Activated CD4-positive, alpha-beta T cell treated with anti-CD3 and anti-CD28 coated beads for 36 hours (primary cell): Measurements from ENCODE around the gene EFS. TPM values are rescaled to one million over a fixed set of nuclear protein-coding genes. Genes with fewer than 3 reads are reported as not detected.
"Not testable (repeated sequence)": the region's sequence is repeated elsewhere in the genome, so short reads cannot be mapped to it uniquely, and the experiment has no call there.

Experiments
- ATAC-seq: fragments of 200-7000 bp; cut with Tn5 transposase; one replicate; pipeline ENCODE4 v1.10.0; 2021; ENCODE audit warnings: mild to moderate bottlenecking, moderate library complexity
- CTCF ChIA-PET: fragments of 350-600 bp; sonication (Branson Sonifier 250); formaldehyde crosslinking; loops from one replicate; lab custom pipeline; 2021; ENCODE audit warnings: antibody characterized with exemption; lab: Charles Lee
- POLR2A ChIA-PET: fragments of 350-600 bp; sonication (Branson Sonifier 250); formaldehyde crosslinking; loops from one replicate; lab custom pipeline; 2021; ENCODE audit warnings: antibody characterized with exemption, inconsistent platforms; lab: Charles Lee
- DNase-seq: peaks from one replicate; pipeline ENCODE4 v3.0.0-alpha.2; 2020
- H3K27ac Mint-ChIP-seq: one replicate; pipeline ENCODE4 v1.8.0; 2021; ENCODE audit warnings: mixed read lengths
- H3K27me3 Mint-ChIP-seq: one replicate; pipeline ENCODE4 v1.8.0; 2021; ENCODE audit warnings: mixed read lengths
- H3K36me3 Mint-ChIP-seq: one replicate; pipeline ENCODE4 v1.8.0; 2021; ENCODE audit warnings: low read depth, mixed read lengths
- H3K4me1 Mint-ChIP-seq: one replicate; pipeline ENCODE4 v1.8.0; 2021; ENCODE audit warnings: mixed read lengths
- H3K4me3 Mint-ChIP-seq: one replicate; pipeline ENCODE4 v1.8.0; 2021; ENCODE audit warnings: mild to moderate bottlenecking, moderate library complexity, mixed read lengths
- H3K9me3 Mint-ChIP-seq: one replicate; pipeline ENCODE4 v1.8.0; 2021; ENCODE audit warnings: low read depth, mixed read lengths
- intact Hi-C, 2 experiments: fragments of 100-400 bp; cut with DNase I in 1 of 2; cut with micrococcal nuclease in 1 of 2; formaldehyde crosslinking; loops; one replicate each; pipeline versions ENCODE4 v1.14.2 to v1.15.1; 2022 to 2024; cut with DNase I, micrococcal nuclease
- total RNA-seq, 2 experiments: library from RNA; stranded (reverse); gene quantifications; one replicate each; pipeline ENCODE4 v1.2.3, GENCODE V29; 2021

EFS gene
- total RNA-seq, 2 experiments from 2014 or later, result not detected

- H3K4me1 Mint-ChIP-seq, result no peaks in the 10 kb centered on the region
- no peaks in the 10 kb centered on the region for H3K36me3 Mint-ChIP-seq
- no peak overlapping the region for H3K27ac Mint-ChIP-seq
- DNase-seq (no peak), ATAC-seq (no peak)
- POLR2A ChIA-PET, result no interaction called here
- H3K4me3 Mint-ChIP-seq, result no peak overlapping the region
- CTCF ChIA-PET, result interaction anchor here (1.0 to 2.1 kb wide), 4 partner anchors 10 to 36 kb away, joined by 3 to 8 read pairs (median 6); no protein-coding TSS in a partner anchor
- H3K9me3 Mint-ChIP-seq, result no peaks in the 10 kb centered on the region
- no peaks in the 10 kb centered on the region for H3K27me3 Mint-ChIP-seq
- intact Hi-C loops, result no loop called here
Observed at GRCh38 chr14:23344481-23344880, 20.5 kb downstream of the EFS start.

GRCh38 chr14:23339506-23340268, 25.3 kb downstream of the EFS start:
- Mint-ChIP-seq H3K27me3 (peaks cover 9% of the 10 kb centered on the region), H3K4me1 (no peaks in the 10 kb centered on the region), H3K27ac (no peak overlapping the region), H3K4me3 (no peak overlapping the region), H3K36me3 (no peaks in the 10 kb centered on the region), H3K9me3 (no peaks in the 10 kb centered on the region)
- ChIA-PET CTCF (interaction anchor here (0.6 to 1.6 kb wide), 4 partner anchors 13 to 220 kb away, joined by 3 to 4 read pairs (median 4); no protein-coding TSS in a partner anchor), POLR2A (interaction anchor here (0.6 kb wide), 1 partner anchor 15 kb away, joined by 7 read pairs; no protein-coding TSS in a partner anchor)
- no peak for ATAC-seq
- intact Hi-C loops, result no loop called here
- no peak for DNase-seq

- Mint-ChIP-seq H3K27me3 (peaks cover 11% of the 10 kb centered on the region), H3K36me3 (no peaks in the 10 kb centered on the region), H3K27ac (no peak overlapping the region), H3K4me1 (no peaks in the 10 kb centered on the region), H3K4me3 (no peak overlapping the region), H3K9me3 (no peaks in the 10 kb centered on the region)
- POLR2A ChIA-PET, result no interaction called here
- intact Hi-C loops, result no loop called here
- CTCF ChIA-PET, result interaction anchor here (0.6 to 1.2 kb wide), 6 partner anchors 9 to 481 kb away, joined by 3 to 4 read pairs (median 3); no protein-coding TSS in a partner anchor
- DNase-seq (no peak), ATAC-seq (no peak)
Observed at GRCh38 chr14:23335623-23336022, 29.3 kb downstream of the EFS start.

- DNase-seq (peak; percentile 82), ATAC-seq (peak; percentile 92)
- H3K9me3 Mint-ChIP-seq, result no peaks in the 10 kb centered on the region
- CTCF ChIA-PET, result interaction anchor here (1.1 to 2.5 kb wide), 6 partner anchors 12 to 133 kb away, joined by 3 to 24 read pairs (median 4); partner anchors contain the start of gene SLC22A17
- intact Hi-C loops, result loop anchor here (1.0 to 2.0 kb wide), 3 partner anchors 52 to 234 kb away; no protein-coding TSS in a partner anchor
- H3K4me3 Mint-ChIP-seq, result no peak overlapping the region
- peaks cover 6% of the 10 kb centered on the region for H3K4me1 Mint-ChIP-seq
- POLR2A ChIA-PET, result no interaction called here
- no peak overlapping the region for H3K27ac Mint-ChIP-seq
- peaks cover 19% of the 10 kb centered on the region for H3K36me3 Mint-ChIP-seq
- H3K27me3 Mint-ChIP-seq, result no peaks in the 10 kb centered on the region
Observed at GRCh38 chr14:23327947-23328744, 36.8 kb downstream of the EFS start.

GRCh38 chr14:23326491-23327332, 38.3 kb downstream of the EFS start:
- intact Hi-C loops, result no loop called here
- Mint-ChIP-seq H3K36me3 (peaks cover 33% of the 10 kb centered on the region), H3K4me3 (no peak overlapping the region), H3K4me1 (peaks cover 15% of the 10 kb centered on the region), H3K27me3 (no peaks in the 10 kb centered on the region), H3K27ac (peak overlapping the region; percentile 4), H3K9me3 (no peaks in the 10 kb centered on the region)
- ATAC-seq (no peak), DNase-seq (no peak)
- ChIA-PET CTCF (interaction anchor here (0.8 to 11.6 kb wide), 21 partner anchors 9 to 304 kb away, joined by 3 to 173 read pairs (median 3); partner anchors contain the start of genes CMTM5 and PPP1R3E), POLR2A (interaction anchor here (0.6 to 1.8 kb wide), 5 partner anchors 16 to 39 kb away, joined by 3 to 11 read pairs (median 3); partner anchors contain the start of genes PPP1R3E and SLC22A17)

- H3K9me3 Mint-ChIP-seq, DNase-seq, H3K27me3 Mint-ChIP-seq, ATAC-seq, H3K27ac Mint-ChIP-seq, intact Hi-C loops, H3K4me3 Mint-ChIP-seq: not testable (repeated sequence)
- ChIA-PET POLR2A (interaction anchor here (1.7 to 1.8 kb wide), 2 partner anchors 24 to 27 kb away, joined by 4 to 11 read pairs; partner anchors contain the start of genes PPP1R3E and SLC22A17), CTCF (interaction anchor here (0.6 to 11.6 kb wide), 7 partner anchors 26 to 57 kb away, joined by 3 to 173 read pairs (median 4); partner anchors contain the start of gene PPP1R3E)
- H3K36me3 Mint-ChIP-seq, result peaks cover 33% of the 10 kb centered on the region
- peaks cover 15% of the 10 kb centered on the region for H3K4me1 Mint-ChIP-seq
Observed at GRCh38 chr14:23325746-23326145, 39.2 kb downstream of the EFS start.

GRCh38 chr14:23324993-23325392, 40.0 kb downstream of the EFS start:
- intact Hi-C loops, result loop anchor here in 1 of 2 experiments (5.0 kb wide), 2 partner anchors 232 to 1117 kb away; partner anchors contain the start of genes SDR39U1 and THTPA
- CTCF ChIA-PET, result interaction anchor here (2.6 to 11.6 kb wide), 2 partner anchors 25 to 55 kb away, joined by 14 to 173 read pairs; partner anchors contain the start of gene PPP1R3E
- Mint-ChIP-seq H3K27me3 (no peaks in the 10 kb centered on the region), H3K9me3 (no peaks in the 10 kb centered on the region), H3K27ac (no peak overlapping the region), H3K4me3 (no peak overlapping the region), H3K36me3 (peaks cover 33% of the 10 kb centered on the region), H3K4me1 (peaks cover 20% of the 10 kb centered on the region)
- DNase-seq (no peak), ATAC-seq (no peak)
- POLR2A ChIA-PET, result interaction anchor here (0.6 kb wide), 1 partner anchor 15 kb away, joined by 7 read pairs; no protein-coding TSS in a partner anchor

GRCh38 chr14:23324455-23324846, 40.5 kb downstream of the EFS start:
- POLR2A ChIA-PET, result no interaction called here
- no peak overlapping the region for H3K4me3 Mint-ChIP-seq
- H3K9me3 Mint-ChIP-seq, result no peaks in the 10 kb centered on the region
- intact Hi-C loops, result loop anchor here in 1 of 2 experiments (5.0 kb wide), 2 partner anchors 233 to 1118 kb away; partner anchors contain the start of genes SDR39U1 and THTPA
- no peaks in the 10 kb centered on the region for H3K27me3 Mint-ChIP-seq
- ATAC-seq (no peak), DNase-seq (no peak)
- CTCF ChIA-PET, result interaction anchor here (0.6 to 11.6 kb wide), 4 partner anchors 24 to 236 kb away, joined by 3 to 173 read pairs (median 14); partner anchors contain the start of gene PPP1R3E
- peaks cover 25% of the 10 kb centered on the region for H3K4me1 Mint-ChIP-seq
- no peak overlapping the region for H3K27ac Mint-ChIP-seq
- peaks cover 34% of the 10 kb centered on the region for H3K36me3 Mint-ChIP-seq

GRCh38 chr14:23323838-23324454, 41.0 kb downstream of the EFS start:
- no peaks in the 10 kb centered on the region for H3K27me3 Mint-ChIP-seq
- H3K4me3 Mint-ChIP-seq, result no peak overlapping the region
- ChIA-PET POLR2A (interaction anchor here (4.7 kb wide), 1 partner anchor 21 kb away, joined by 93 read pairs; the partner anchor contains the start of gene PPP1R3E), CTCF (interaction anchor here (0.6 to 11.6 kb wide), 5 partner anchors 14 to 237 kb away, joined by 3 to 173 read pairs (median 14); partner anchors contain the start of gene PPP1R3E)
- DNase-seq, result no peak
- H3K9me3 Mint-ChIP-seq, result no peaks in the 10 kb centered on the region
- no peak for ATAC-seq
- intact Hi-C loops, result loop anchor here (2.0 to 5.0 kb wide), 3 partner anchors 59 to 1118 kb away; partner anchors contain the start of genes SDR39U1 (in 1 of the 2) and THTPA (in 1 of the 2)
- peaks cover 34% of the 10 kb centered on the region for H3K36me3 Mint-ChIP-seq
- peaks cover 25% of the 10 kb centered on the region for H3K4me1 Mint-ChIP-seq
- peak overlapping the region; percentile 9 for H3K27ac Mint-ChIP-seq
